K562 (cell line): ENCODE measurements around the gene BCL2L13. TPM values are rescaled to one million over a fixed set of nuclear protein-coding genes. Genes with fewer than 3 reads are reported as not detected.

ENCODE experiments used
- ARID1B ChIP-seq: fragments of 450-650 bp; IDR thresholded peaks from 2 replicates; pipeline ENCODE4 v1.6.1; 2016; ENCODE audit warnings: antibody characterized with exemption, mild to moderate bottlenecking, inconsistent platforms
- BDP1 ChIP-seq: IDR thresholded peaks from 3 replicates; pipeline ENCODE4 v1.6.1; 2011; ENCODE audit not compliant: insufficient read length, insufficient read depth
- CBX5 ChIP-seq: IDR thresholded peaks from 2 replicates; pipeline ENCODE4 v1.6.1; 2014; ENCODE audit warnings: low read depth, borderline replicate concordance
- DACH1 ChIP-seq: fragments of 450-650 bp; IDR thresholded peaks from 2 replicates; pipeline ENCODE4 v1.6.1; 2018; ENCODE audit not compliant: partially characterized antibody
- ELK3 ChIP-seq: fragments of 450-650 bp; formaldehyde crosslinking; IDR thresholded peaks from 2 replicates; pipeline ENCODE4 v1.4.0; 2020; ENCODE audit warnings: mild to moderate bottlenecking
- FUS ChIP-seq: fragments of 200-400 bp; formaldehyde crosslinking; optimal IDR thresholded peaks from 2 replicates; pipeline ENCODE3; 2017; ENCODE audit warnings: low read depth, low read length
- GABPA ChIP-seq: fragments of 200-800 bp; sonication (Bioruptor generic); conservative IDR thresholded peaks from 2 replicates; pipeline ENCODE4 v1.6.1; 2016; ENCODE audit warnings: low read depth, missing genetic modification characterization, missing compliant biosample characterization
- HCFC1 ChIP-seq: IDR thresholded peaks from 2 replicates; pipeline ENCODE4 v1.6.1; 2012; ENCODE audit warnings: low read depth, low read length, improper control_type of control experiment
- HDGF ChIP-seq: fragments of 450-650 bp; IDR thresholded peaks from 2 replicates; pipeline ENCODE4 v1.6.1; 2016
- HLTF ChIP-seq: fragments of 450-650 bp; IDR thresholded peaks from 2 replicates; pipeline ENCODE4 v1.6.1; 2016
- HNRNPL ChIP-seq: fragments of 200-400 bp; formaldehyde crosslinking; IDR thresholded peaks from 2 replicates; pipeline ENCODE4 v1.6.1; 2017; ENCODE audit warnings: low read depth, mild to moderate bottlenecking, low read length
- ILK ChIP-seq: fragments of 450-650 bp; IDR thresholded peaks from 2 replicates; pipeline ENCODE4 v1.6.1; 2016; ENCODE audit warnings: missing genetic modification characterization, low read depth, mild to moderate bottlenecking, missing compliant biosample characterization, moderate library complexity, borderline replicate concordance
- MNT ChIP-seq, 2 experiments: fragments of 450-650 bp; conservative IDR thresholded peaks; 2 replicates each; pipeline ENCODE4 v1.6.1; 2017; ENCODE audit warnings: mild to moderate bottlenecking in 2 of 2, moderate library complexity in 2 of 2
- RBBP5 ChIP-seq: fragments of 200-600 bp; sonication (generic); IDR thresholded peaks from 2 replicates; pipeline ENCODE4 v1.6.1; 2012; ENCODE audit warnings: borderline replicate concordance, mild to moderate bottlenecking, low read length, control low read depth, inconsistent platforms; ENCODE audit not compliant: insufficient read depth, poor library complexity, severe bottlenecking
- SAP30 ChIP-seq: fragments of 200-600 bp; sonication (generic); IDR thresholded peaks from 2 replicates; pipeline ENCODE4 v1.6.1; 2012; ENCODE audit warnings: borderline replicate concordance, low read depth, mild to moderate bottlenecking, moderate library complexity, low read length, control low read depth, inconsistent platforms; ENCODE audit not compliant: insufficient read depth, poor library complexity, severe bottlenecking
- SMARCC2 ChIP-seq: fragments of 450-650 bp; IDR thresholded peaks from 2 replicates; pipeline ENCODE4 v1.6.1; 2017; ENCODE audit warnings: antibody characterized with exemption, moderate library complexity, mild to moderate bottlenecking, low read depth
- XRCC5 ChIP-seq: fragments of 200-400 bp; formaldehyde crosslinking; IDR thresholded peaks from 2 replicates; pipeline ENCODE4 v1.6.1; 2017; ENCODE audit warnings: low read depth, mild to moderate bottlenecking, low read length
- ZNF134 ChIP-seq: fragments of 250-450 bp; sonication (Bioruptor Pico); conservative IDR thresholded peaks from 2 replicates; pipeline ENCODE4 v1.4.0; 2020
- ZNF239 ChIP-seq: fragments of 250-450 bp; sonication (Bioruptor Pico); IDR thresholded peaks from 2 replicates; pipeline ENCODE4 v1.4.0; 2020; ENCODE audit warnings: mild to moderate bottlenecking
- ZNF274 ChIP-seq: IDR thresholded peaks from 2 replicates; pipeline ENCODE4 v1.6.1; 2011; ENCODE audit warnings: low read depth, mild to moderate bottlenecking, low read length, moderate library complexity, borderline replicate concordance
- ZNF347 ChIP-seq: fragments of 450-650 bp; formaldehyde crosslinking; IDR thresholded peaks from 2 replicates; pipeline ENCODE4 v1.4.0; 2020; ENCODE audit warnings: low read depth, mild to moderate bottlenecking, moderate library complexity
- ZNF518B ChIP-seq: fragments of 250-450 bp; sonication (Bioruptor Pico); IDR thresholded peaks from 2 replicates; pipeline ENCODE4 v1.5.0; 2021; ENCODE audit warnings: mild to moderate bottlenecking, moderate library complexity
- ZNF764 ChIP-seq: fragments of 250-450 bp; sonication (Bioruptor Pico); IDR thresholded peaks from 2 replicates; pipeline ENCODE4 v1.4.0; 2020; ENCODE audit warnings: low read depth, mild to moderate bottlenecking, moderate library complexity
- polyA plus RNA-seq, 8 experiments: library from polyadenylated mRNA; depleted of rRNA in 4 of 8; stranded (reverse) in 5 of 8; unstranded in 3 of 8; fragments of >200 nt; fragmentation: Nextera tagmentation in 2 of 8; fragmentation: Illumina TruSeq in 1 of 8; extraction: Ambion mirVana in 2 of 8; extraction: Trizol in 1 of 8; gene quantifications; 2 replicates each; pipeline versions ENCODE4 v1.2.1 to v1.2.3, GENCODE V29; 2011 to 2014; ENCODE audit warnings: inconsistent platforms in 1 of 8, missing spikeins in 1 of 8
- total RNA-seq, 7 experiments: library from RNA; depleted of rRNA in 6 of 7; stranded (reverse); fragments of >200 nt in 6 of 7; fragmentation: Illumina TruSeq in 2 of 7; extraction: Trizol in 2 of 7; gene quantifications; 2 replicates each; pipeline versions ENCODE4 v1.2.1 to v1.2.3, GENCODE V29; 2011 to 2021; ENCODE audit warnings: low replicate concordance in 1 of 7

BCL2L13 gene
- total and polyA plus RNA-seq, 9 of the 15 experiments (the other 6 are each of a cell fraction or from before 2014, with no cell fraction given), result 41.5 to 63.4 (median 56.5) TPM

GRCh38 chr22:17773606-17774205 is 135.1 kb downstream of the BCL2L13 start (continued):
- TF ChIP-seq CBX5 (no peak), MNT (conservative IDR thresholded peaks at IDR 0.05) (peak; percentile 90 to 93), ZNF239 (no peak), SAP30 (peak; percentile 88), ELK3 (CRISPR knock-in tag) (no peak), ARID1B (no peak), GABPA (tag) (no peak), XRCC5 (0 out of 2 replicates have a peak, but pooled peaks have one; percentile 17), HCFC1 (no peak), ZNF764 (no peak), SMARCC2 (no peak), DACH1 (no peak), RBBP5 (no peak), ZNF134 (no peak), ILK (no peak), HDGF (no peak), FUS (no peak), HLTF (no peak), HNRNPL (no peak), ZNF518B (CRISPR knock-in tag) (no peak), BDP1 (no peak), ZNF274 (no peak), ZNF347 (CRISPR knock-in tag) (no peak)
